Stimulated activated CD4-positive, alpha-beta T cell treated with anti-CD3 and anti-CD28 coated beads, Interleukin-4, amount 100 ng/mL, for 1 hour (primary cell): Measurements from ENCODE around the gene SSBP3.
"Not testable (repeated sequence)": the region's sequence is repeated elsewhere in the genome, so short reads cannot be mapped to it uniquely, and the experiment has no call there.

Source experiments
- DNase-seq: peaks from one replicate; pipeline ENCODE4 v3.0.0-alpha.2; 2020

Gene SSBP3

GRCh38 chr1:54406339-54407153, at the start of gene SSBP3:
TSS of gene SSBP3 (minus strand) at chr1:54406394.
- peak; percentile 92 for DNase-seq

GRCh38 chr1:54453509-54453908, 47.3 kb upstream of the SSBP3 start:
- DNase-seq = no peak

- DNase-seq = no peak
Observed at GRCh38 chr1:54453022-54453421, 46.8 kb upstream of the SSBP3 start.

GRCh38 chr1:54449431-54449830, 43.2 kb upstream of the SSBP3 start:
- not testable (repeated sequence) for DNase-seq

GRCh38 chr1:54448801-54449200, 42.6 kb upstream of the SSBP3 start:
- not testable (repeated sequence) for DNase-seq

- not testable (repeated sequence) for DNase-seq
Observed at GRCh38 chr1:54447081-54447480, 40.9 kb upstream of the SSBP3 start.

GRCh38 chr1:54442185-54442584, 36.0 kb upstream of the SSBP3 start:
- DNase-seq = no peak

GRCh38 chr1:54439550-54440223, 33.5 kb upstream of the SSBP3 start:
- DNase-seq = no peak

- DNase-seq = no peak
Observed at GRCh38 chr1:54437783-54438182, 31.6 kb upstream of the SSBP3 start.

GRCh38 chr1:54436826-54437225, 30.6 kb upstream of the SSBP3 start:
- no peak for DNase-seq

- no peak for DNase-seq
Observed at GRCh38 chr1:54429838-54430237, 23.6 kb upstream of the SSBP3 start.

- DNase-seq = no peak
Observed at GRCh38 chr1:54428837-54429518, 22.8 kb upstream of the SSBP3 start.

- no peak for DNase-seq
Observed at GRCh38 chr1:54425152-54425584, 19.0 kb upstream of the SSBP3 start.

GRCh38 chr1:54424398-54424797, 18.2 kb upstream of the SSBP3 start:
- no peak for DNase-seq

- no peak for DNase-seq
Observed at GRCh38 chr1:54421101-54421504, 14.9 kb upstream of the SSBP3 start.

- not testable (repeated sequence) for DNase-seq
Observed at GRCh38 chr1:54418598-54418997, 12.4 kb upstream of the SSBP3 start.

- no peak for DNase-seq
Observed at GRCh38 chr1:54417123-54417522, 10.9 kb upstream of the SSBP3 start.

- no peak for DNase-seq
Observed at GRCh38 chr1:54416435-54416834, 10.2 kb upstream of the SSBP3 start.

GRCh38 chr1:54415991-54416390, 9.8 kb upstream of the SSBP3 start:
- DNase-seq = no peak

- DNase-seq = no peak
Observed at GRCh38 chr1:54415533-54415932, 9.3 kb upstream of the SSBP3 start.

- no peak for DNase-seq
Observed at GRCh38 chr1:54413732-54414131, 7.5 kb upstream of the SSBP3 start.

GRCh38 chr1:54413295-54413694, 7.1 kb upstream of the SSBP3 start:
- no peak for DNase-seq

- no peak for DNase-seq
Observed at GRCh38 chr1:54410359-54410758, 4.2 kb upstream of the SSBP3 start.
